ENCODE results near the gene TALDO1. TPM values are rescaled to one million over a fixed set of nuclear protein-coding genes. Genes with fewer than 3 reads are reported as not detected.

TALDO1 gene
- total and polyA plus RNA-seq, 2 of the 8 experiments (the other 6 are each of a cell fraction or from before 2014, with no cell fraction given) = 265 to 308 TPM

- TF ChIP-seq SRF (IDR thresholded peaks at IDR 0.05; ENCODE audit: low read depth, low read length) = no peak
- TF ChIP-seq GABPA (IDR thresholded peaks at IDR 0.05; ENCODE audit: borderline replicate concordance, insufficient read depth, low read length) = no peak
- TF ChIP-seq GTF2F1 (IDR thresholded peaks at IDR 0.05; ENCODE audit: borderline replicate concordance, low read depth, low read length) = no peak
Measured at GRCh38 chr11:794013-794765, 46.9 kb downstream of the TALDO1 start (continued).

Measured in H1 (cell line).